Testis (tissue), 3 donors: Measurements from ENCODE around the gene GDPGP1. TPM values are rescaled to one million over a fixed set of nuclear protein-coding genes. Genes with fewer than 3 reads are reported as not detected.

Experiments used
- DNase-seq: peaks from one replicate; pipeline ENCODE4 v3.0.0-alpha.2; 2019
- H3K27ac ChIP-seq, 2 donors: fragments of 200-600 bp; sonication (generic); one replicate each; pipeline ENCODE4 v1.5.1; 2019
- H3K27me3 ChIP-seq: fragments of 200-600 bp; sonication (generic); one replicate; pipeline ENCODE4 v1.5.1; 2019
- H3K36me3 ChIP-seq: fragments of 200-600 bp; sonication (generic); one replicate; pipeline ENCODE4 v1.5.1; 2017; ENCODE audit warnings: low read depth; ENCODE audit errors: missing control alignments
- H3K4me1 ChIP-seq: fragments of 200-600 bp; sonication (generic); one replicate; pipeline ENCODE4 v1.5.1; 2019
- H3K4me3 ChIP-seq, 2 donors: fragments of 200-600 bp; sonication (generic); one replicate each; pipeline ENCODE4 v1.5.1; 2017 to 2019
- H3K9me3 ChIP-seq: fragments of 200-600 bp; sonication (generic); one replicate; pipeline ENCODE4 v1.5.1; 2017
- CTCF ChIP-seq, 3 experiments: fragments of 450-650 bp in 2 of 3; fragments of 200-600 bp in 1 of 3; sonication (generic) in 1 of 3; IDR thresholded peaks; one replicate each; pipeline ENCODE4 v1.5.1; 2016 to 2019; ENCODE audit warnings: antibody characterized with exemption in 3 of 3, mild to moderate bottlenecking in 2 of 3, moderate library complexity in 1 of 3
- POLR2A ChIP-seq: fragments of 450-650 bp; IDR thresholded peaks from one replicate; pipeline ENCODE4 v1.6.1; 2017; ENCODE audit warnings: antibody characterized with exemption, mild to moderate bottlenecking, moderate library complexity
- WGBS, 2 donors: methylation state at CpG; one replicate each; pipeline ENCODE4 v1.1.5; 2018; 5-methylcytosine and 5-hydroxymethylcytosine counted together
- intact Hi-C: fragments of 100-400 bp; cut with DNase I; formaldehyde crosslinking; loops from one replicate; pipeline ENCODE4 v1.15.1; 2023; ENCODE audit warnings: low total_unique reads
- polyA plus RNA-seq: library from polyadenylated mRNA; stranded (reverse); fragments of 350-450 nt; fragmentation: Illumina TruSeq; extraction: RNeasy Lipid Tissue Mini Kit (QIAGEN cat#74804); gene quantifications from one replicate; pipeline ENCODE4 v1.2.3, GENCODE V29; 2014; ENCODE audit warnings: low read depth, low replicate concordance; ENCODE audit not compliant: insufficient read depth
- total RNA-seq, 2 donors: library from RNA; depleted of rRNA; stranded (reverse); fragments of >200 nt; gene quantifications; one replicate each; pipeline ENCODE4 v1.2.3, GENCODE V29; 2016

Gene GDPGP1
- total and polyA plus RNA-seq, 3 donors from 2014 or later = 6.2 to 16.1 (median 8.9) TPM

- no peak for TF ChIP-seq CTCF (IDR thresholded peaks at IDR 0.05)
- no peak for TF ChIP-seq POLR2A
- H3K9me3 ChIP-seq = no peaks in the 10 kb centered on the region
- H3K4me1 ChIP-seq = peaks cover 28% of the 10 kb centered on the region
Measured at GRCh38 chr15:90191794-90192509, 42.1 kb upstream of the GDPGP1 start.

DNA sequence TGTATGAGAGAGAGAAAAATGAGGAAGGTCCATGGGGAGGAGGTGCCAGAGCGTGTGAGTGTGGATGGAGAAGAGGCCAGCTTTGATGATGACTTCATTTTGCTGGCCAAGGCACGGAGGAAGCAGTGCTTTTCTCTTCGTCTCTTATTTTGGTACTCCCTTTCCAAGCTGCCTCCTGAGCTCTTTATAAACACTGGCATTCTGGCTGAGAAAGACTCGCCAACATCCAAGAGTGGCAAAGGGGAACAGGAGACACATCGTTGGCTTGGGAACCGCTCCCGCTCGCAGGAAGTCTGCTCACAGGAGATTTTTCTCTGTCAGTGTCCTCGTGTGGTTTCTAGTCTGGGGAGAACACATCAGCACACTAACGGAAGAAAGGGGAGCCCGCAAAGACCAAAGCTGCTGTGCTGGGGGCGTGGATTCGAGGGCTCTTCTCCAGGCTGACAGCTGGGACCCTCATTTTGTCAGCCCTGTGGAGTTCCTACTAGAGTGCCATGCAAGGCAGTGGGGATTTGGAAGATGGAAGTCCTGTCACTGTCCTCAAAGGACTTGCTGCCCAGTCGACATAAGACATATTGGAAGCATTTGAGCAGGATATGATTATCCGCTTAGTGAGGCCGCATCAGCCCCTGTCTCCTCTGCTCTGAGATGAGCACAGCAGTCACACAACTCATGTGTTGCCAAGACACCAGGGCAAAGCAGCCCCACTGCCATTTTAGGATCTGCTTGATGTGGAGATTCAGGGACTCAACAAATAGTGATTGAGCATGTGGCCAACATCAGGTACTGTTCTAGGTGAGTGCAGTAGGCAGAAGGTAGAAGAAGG lies 40.8 kb upstream of the GDPGP1 start:
- H3K4me1 ChIP-seq = peaks cover 24% of the 10 kb centered on the region

More at GRCh38 chr15:90191794-90192509, 42.1 kb upstream of the GDPGP1 start:
- Histone ChIP-seq H3K27me3 (no peaks in the 10 kb centered on the region), H3K4me3 (no peak overlapping the region), H3K36me3 (no peaks in the 10 kb centered on the region), H3K27ac (peak overlapping the region; percentile 41 to 55)
- intact Hi-C loops = no loop called here
- peak; percentile 87 for DNase-seq
- WGBS, 2 donors = 26 to 33% methylated on average over 6 to 7 of the region's 7 CpGs

GRCh38 chr15:90194655-90195054 lies 39.4 kb upstream of the GDPGP1 start:
- Histone ChIP-seq H3K36me3 (no peaks in the 10 kb centered on the region), H3K9me3 (no peaks in the 10 kb centered on the region), H3K27me3 (no peaks in the 10 kb centered on the region), H3K27ac (no peak overlapping the region), H3K4me3 (no peak overlapping the region), H3K4me1 (peaks cover 24% of the 10 kb centered on the region)
- no peak for TF ChIP-seq CTCF (IDR thresholded peaks at IDR 0.05)
- no peak for TF ChIP-seq POLR2A
- WGBS, 2 donors = 94 to 96% methylated on average over 2 of the region's 2 CpGs
- DNase-seq = no peak
- intact Hi-C loops = no loop called here

More for the DNA sequence above, 40.8 kb upstream of the GDPGP1 start:
- Histone ChIP-seq H3K4me3 (no peak overlapping the region), H3K27me3 (no peaks in the 10 kb centered on the region), H3K27ac (peak overlapping the region in 1 of 2 donors; percentile 41), H3K9me3 (no peaks in the 10 kb centered on the region), H3K36me3 (no peaks in the 10 kb centered on the region)
- DNase-seq = no peak
- intact Hi-C loops = no loop called here
- 72% methylated on average over 16 of the region's 16 CpGs for WGBS, 2 donors
- no peak for TF ChIP-seq POLR2A
- TF ChIP-seq CTCF (IDR thresholded peaks at IDR 0.05) = no peak

- peak overlapping the region; percentile 79 to 83 for H3K4me3 ChIP-seq
- peaks cover 27% of the 10 kb centered on the region for H3K4me1 ChIP-seq
- no peak for DNase-seq
- WGBS, 2 donors = 9 to 10% methylated on average over 21 to 24 of the region's 24 CpGs
- H3K27me3 ChIP-seq = no peaks in the 10 kb centered on the region
- peak overlapping the region; percentile 64 to 78 for H3K27ac ChIP-seq
- H3K36me3 ChIP-seq = no peaks in the 10 kb centered on the region
- H3K9me3 ChIP-seq = no peaks in the 10 kb centered on the region
- intact Hi-C loops = no loop called here
- TF ChIP-seq CTCF (IDR thresholded peaks at IDR 0.05) (no peak), POLR2A (no peak)
Measured at GRCh38 chr15:90200534-90201129, 33.4 kb upstream of the GDPGP1 start.
